Psoas muscle (tissue), 8 donors: ENCODE measurements around the gene RHOT2. TPM values are rescaled to one million over a fixed set of nuclear protein-coding genes. Genes with fewer than 3 reads are reported as not detected.
A peak's percentile ranks its signal among the peaks of the same experiment; 100 is the strongest.

ENCODE experiments used
- ATAC-seq, 4 donors: fragments of 200-7000 bp; cut with Tn5 transposase; one replicate each; pipeline ENCODE4 v1.9.1; 2020; ENCODE audit warnings: moderate library complexity in 3 of 4, mild to moderate bottlenecking in 2 of 4
- DNase-seq, 2 donors: peaks; one replicate each; pipeline ENCODE4 v3.0.0-alpha.2; 2020
- H3K27ac ChIP-seq: fragments of 200-600 bp; one replicate; pipeline ENCODE4 v1.8.0; 2022
- H3K27me3 ChIP-seq, 3 donors: fragments of 200-600 bp in 1 of 3; one replicate each; pipeline versions ENCODE4 v1.6.1 to v1.8.0; 2013 to 2022; ENCODE audit warnings: low read length in 2 of 3, mild to moderate bottlenecking in 2 of 3, moderate library complexity in 1 of 3; ENCODE audit not compliant: insufficient read depth in 3 of 3
- H3K36me3 ChIP-seq, 2 donors: fragments of 200-600 bp in 1 of 2; one replicate each; pipeline versions ENCODE4 v1.6.1 to v1.8.0; 2013 to 2022; ENCODE audit warnings: low read depth in 1 of 2, mild to moderate bottlenecking in 1 of 2, moderate library complexity in 1 of 2; ENCODE audit not compliant: insufficient read depth in 1 of 2
- H3K4me1 ChIP-seq: fragments of 200-600 bp; one replicate; pipeline ENCODE4 v1.8.0; 2022
- H3K4me3 ChIP-seq: fragments of 200-600 bp; one replicate; pipeline ENCODE4 v1.8.0; 2022; ENCODE audit warnings: mild to moderate bottlenecking
- H3K9me3 ChIP-seq: fragments of 200-600 bp; one replicate; pipeline ENCODE4 v1.8.0; 2022
- CTCF ChIP-seq: fragments of 200-600 bp; IDR thresholded peaks from one replicate; pipeline ENCODE4 v1.8.0; 2022; ENCODE audit warnings: antibody characterized with exemption
- WGBS, 3 donors: extraction: QIAGEN DNeasy Blood & Tissue Kit; methylation state at CpG; one replicate each; pipeline versions ENCODE4 v1.1.6 to v1.1.7; 2013; 5-methylcytosine and 5-hydroxymethylcytosine counted together
- intact Hi-C, 2 donors: fragments of 100-400 bp; cut with DNase I; formaldehyde crosslinking; loops; one replicate each; pipeline versions ENCODE4 v1.11.0 to v1.14.2; 2022
- polyA plus RNA-seq, 3 donors: library from polyadenylated mRNA; stranded (reverse); fragments of 200-250 nt; gene quantifications; one replicate each; pipeline ENCODE4 v1.2.3, GENCODE V29; 2013
- total RNA-seq, 4 donors: library from RNA; stranded (reverse); fragmentation: NEBNext Ultra II Directional in 2 of 4; extraction: Animal tissue kit (Norgen Biotek cat#: 25700) in 2 of 4; gene quantifications; one replicate each; pipeline versions ENCODE4 v1.2.1 to v1.2.4, GENCODE V29; 2021 to 2023
- donor health status: healthy with polysubstance abuse.
- donor health status: DM: no; HTN: no; CAD: no; lungs with moderate emphysema.
- donor health status: Bipolar disorder and iron deficiency.
- donor health status: healthy.
- donor health status: DM: yes; HTN: yes; CAD: no.
- donor health status: DM: no; HTN: no; CAD: no.
- donor health status: DM: no; HTN: no; CAD: no.
- donor health status: DM: yes; HTN: yes; CAD: no.

Gene RHOT2
- total and polyA plus RNA-seq, 7 donors = 38.8 to 75.8 (median 52.3) TPM

DNA sequence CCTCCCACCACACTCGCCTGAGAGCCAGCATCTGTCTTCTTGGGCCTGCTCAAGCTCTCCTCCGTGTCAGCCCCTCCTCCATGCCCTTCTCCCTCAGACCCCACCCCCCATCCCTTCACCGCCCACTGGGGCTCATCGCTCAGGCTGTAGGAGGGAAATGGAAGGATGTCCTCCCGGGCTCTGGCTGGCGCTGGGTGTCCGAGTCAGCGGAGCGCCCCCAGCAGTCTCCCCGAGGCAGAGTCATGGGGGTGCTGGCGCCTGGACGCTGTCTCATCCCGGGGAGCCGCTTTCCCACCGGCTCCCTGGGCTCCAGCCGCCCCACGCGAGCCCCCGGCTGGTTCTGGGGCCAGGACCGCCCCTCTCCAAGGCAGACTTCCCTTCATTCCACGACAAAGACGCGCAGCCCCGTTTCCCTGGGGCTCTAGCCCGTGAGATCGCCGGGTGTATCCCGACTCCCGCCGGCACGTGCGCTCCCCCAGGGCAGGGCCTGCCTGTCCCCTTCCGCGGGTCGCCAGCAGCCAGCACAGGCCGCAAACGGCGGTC lies 52.6 kb downstream of the RHOT2 start:
- peak; percentile 15 to 43 (median 24) for ATAC-seq
- DNase-seq = peak in 1 of 2 donors; percentile 44
- Histone ChIP-seq H3K4me1 (peaks cover 29% of the 10 kb centered on the region), H3K9me3 (no peaks in the 10 kb centered on the region), H3K27me3 (peaks cover 0 to 4% (median 0%) of the 10 kb centered on the region in 3 donors), H3K4me3 (peak overlapping the region; percentile 91), H3K36me3 (peaks cover 0 to 9% of the 10 kb centered on the region in 2 donors), H3K27ac (peak overlapping the region; percentile 86)
- no peak for TF ChIP-seq CTCF
- intact Hi-C loops = no loop called here
- WGBS, 3 donors = 0 to 1% (median 1%) methylated on average over 27 to 38 of the region's 38 CpGs

DNA sequence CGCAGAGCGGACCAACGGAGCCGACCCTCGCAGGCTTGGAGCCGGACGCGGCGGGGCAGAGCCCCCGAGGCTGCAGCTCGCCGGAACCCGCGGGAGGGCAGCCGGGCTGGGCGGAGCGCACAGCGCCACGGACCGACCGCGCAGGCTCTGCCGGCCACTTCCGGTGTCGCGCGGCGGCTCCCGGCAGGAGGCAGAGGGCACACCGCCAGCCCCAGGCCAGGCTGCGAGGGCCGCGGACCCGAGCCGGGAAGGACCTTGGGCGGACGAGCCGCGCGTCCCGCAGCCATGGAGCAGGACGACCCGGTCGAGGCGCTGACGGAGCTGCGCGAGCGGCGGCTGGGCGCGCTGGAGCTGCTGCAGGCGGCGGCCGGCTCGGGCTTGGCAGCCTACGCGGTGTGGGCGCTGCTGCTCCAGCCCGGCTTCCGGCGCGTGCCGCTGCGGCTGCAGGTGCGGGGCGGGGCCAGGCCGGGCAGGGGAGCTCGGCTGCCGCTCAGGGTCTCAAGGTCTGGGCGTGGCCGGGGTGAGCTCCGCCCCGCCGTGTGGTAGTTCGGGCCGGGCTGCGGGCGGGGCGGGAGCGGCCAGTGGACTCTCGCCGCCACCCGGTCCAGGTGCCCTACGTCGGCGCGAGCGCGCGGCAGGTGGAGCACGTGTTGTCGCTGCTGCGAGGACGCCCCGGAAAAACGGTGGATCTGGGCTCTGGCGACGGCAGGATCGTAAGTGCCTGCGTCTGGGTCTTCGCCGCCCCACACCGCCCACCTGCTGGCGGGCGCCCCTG lies 53.2 kb downstream of the RHOT2 start, which contains the start of gene ANTKMT:
Gene ANTKMT (plus strand): TSS at position 157 of the 775 bp plus-strand sequence. CDS start 129 bp downstream, at position 286.
- TF ChIP-seq CTCF = no peak
- ATAC-seq = peak; percentile 85 to 89 (median 88)
- peak within 1 kb of the TSS; percentile 86 for H3K27ac ChIP-seq
- 6 to 14% (median 9%) methylated on average over 41 to 106 of the region's 106 CpGs for WGBS, 3 donors
- peaks cover 0 to 10% (median 4%) of the 10 kb centered on the region in 3 donors for H3K27me3 ChIP-seq
- DNase-seq = peak; percentile 84 to 90
- peaks cover 24% of the 10 kb centered on the region for H3K4me1 ChIP-seq
- H3K9me3 ChIP-seq = no peaks in the 10 kb centered on the region
- peaks cover 0 to 9% of the 10 kb centered on the region in 2 donors for H3K36me3 ChIP-seq
- H3K4me3 ChIP-seq = peak within 1 kb of the TSS; percentile 91
- intact Hi-C loops = no loop called here

DNA sequence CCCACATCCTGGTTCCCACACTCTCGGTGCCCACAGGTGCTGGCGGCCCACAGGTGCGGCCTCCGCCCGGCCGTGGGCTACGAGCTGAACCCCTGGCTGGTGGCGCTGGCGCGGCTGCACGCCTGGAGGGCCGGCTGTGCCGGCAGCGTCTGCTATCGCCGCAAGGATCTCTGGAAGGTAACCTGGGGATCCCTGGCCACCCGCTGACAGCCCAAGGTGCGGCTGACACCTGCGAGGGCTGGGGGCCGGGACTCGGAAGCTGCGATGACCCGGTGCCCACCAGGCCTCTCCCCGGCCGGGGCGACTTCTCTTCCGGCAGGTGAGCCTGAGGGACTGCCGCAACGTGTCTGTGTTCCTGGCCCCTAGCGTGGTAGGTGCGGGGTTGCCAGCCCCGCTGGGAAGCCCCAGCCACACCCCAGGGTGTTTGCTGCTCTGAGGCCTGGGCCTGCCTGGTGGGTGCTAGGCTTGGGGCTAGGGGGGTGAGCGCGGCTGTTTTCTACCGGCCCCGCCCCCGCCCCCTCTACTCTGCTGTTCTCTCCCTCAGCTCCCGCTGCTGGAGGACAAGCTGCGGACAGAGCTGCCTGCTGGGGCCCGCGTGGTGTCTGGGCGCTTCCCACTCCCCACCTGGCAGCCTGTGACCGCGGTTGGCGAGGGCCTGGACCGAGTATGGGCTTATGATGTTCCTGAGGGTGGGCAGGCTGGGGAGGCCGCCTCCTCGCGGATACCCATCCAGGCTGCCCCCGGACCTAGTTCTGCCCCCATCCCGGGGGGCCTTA lies 54.0 kb downstream of the RHOT2 start:
- Histone ChIP-seq H3K27ac (peak overlapping the region; percentile 86), H3K27me3 (peaks cover 0 to 16% (median 9%) of the 10 kb centered on the region in 3 donors), H3K36me3 (peaks cover 0 to 9% of the 10 kb centered on the region in 2 donors), H3K9me3 (no peaks in the 10 kb centered on the region), H3K4me3 (peak overlapping the region; percentile 91), H3K4me1 (peaks cover 18% of the 10 kb centered on the region)
- ATAC-seq = no peak
- no peak for TF ChIP-seq CTCF
- 82 to 89% (median 83%) methylated on average over 49 to 51 of the region's 51 CpGs for WGBS, 3 donors
- intact Hi-C loops = no loop called here
- DNase-seq = no peak

- intact Hi-C loops = no loop called here
- 80 to 81% (median 80%) methylated on average over 23 to 24 of the region's 24 CpGs for WGBS, 3 donors
- Histone ChIP-seq H3K36me3 (peaks cover 0 to 9% of the 10 kb centered on the region in 2 donors), H3K27ac (no peak overlapping the region), H3K27me3 (peaks cover 0 to 26% (median 16%) of the 10 kb centered on the region in 3 donors), H3K4me1 (peaks cover 27% of the 10 kb centered on the region), H3K4me3 (no peak overlapping the region), H3K9me3 (no peaks in the 10 kb centered on the region)
- ATAC-seq = no peak
- DNase-seq = no peak
- TF ChIP-seq CTCF = no peak
Observed at GRCh38 chr16:722835-723633, 55.1 kb downstream of the RHOT2 start.
